ENCODE results near the gene ARHGDIG. TPM values are rescaled to one million over a fixed set of nuclear protein-coding genes. Genes with fewer than 3 reads are reported as not detected.

Gene ARHGDIG
- total RNA-seq, 1 donor from 2014 or later, result 7.0 TPM

GRCh38 chr16:322476-323143 is 42.2 kb downstream of the ARHGDIG start:
- no peak for TF ChIP-seq CTCF (IDR thresholded peaks at IDR 0.05; ENCODE audit: borderline replicate concordance)
- DNase-seq, result no peak
- H3K36me3 ChIP-seq, result peaks cover 12% of the 10 kb centered on the region
- no peaks in the 10 kb centered on the region for H3K27me3 ChIP-seq (ENCODE audit: low read depth)
- no peaks in the 10 kb centered on the region for H3K9me3 ChIP-seq (replicated peaks)
- intact Hi-C loops (cut with micrococcal nuclease), result no loop called here
- peaks cover 29% of the 10 kb centered on the region for H3K4me1 ChIP-seq
- no peak overlapping the region for H3K27ac ChIP-seq (replicated peaks)
- no peak overlapping the region for H3K4me3 ChIP-seq

- intact Hi-C loops (cut with micrococcal nuclease), result no loop called here
- Histone ChIP-seq H3K9me3 (replicated peaks) (no peaks in the 10 kb centered on the region), H3K36me3 (peaks cover 2% of the 10 kb centered on the region), H3K4me1 (peaks cover 37% of the 10 kb centered on the region), H3K27me3 (ENCODE audit: low read depth) (no peaks in the 10 kb centered on the region), H3K27ac (replicated peaks) (no peak overlapping the region), H3K4me3 (no peak overlapping the region)
- no peak for DNase-seq
- TF ChIP-seq CTCF (IDR thresholded peaks at IDR 0.05; ENCODE audit: borderline replicate concordance), result no peak
Observed at GRCh38 chr16:324201-324450, 43.7 kb downstream of the ARHGDIG start.

- intact Hi-C loops (cut with micrococcal nuclease), result no loop called here
- TF ChIP-seq CTCF (IDR thresholded peaks at IDR 0.05; ENCODE audit: borderline replicate concordance), result no peak
- no peaks in the 10 kb centered on the region for H3K27me3 ChIP-seq (ENCODE audit: low read depth)
- H3K4me1 ChIP-seq, result peaks cover 37% of the 10 kb centered on the region
- peak overlapping the region; percentile 59 for H3K27ac ChIP-seq (replicated peaks)
- no peaks in the 10 kb centered on the region for H3K9me3 ChIP-seq (replicated peaks)
- peak; percentile 33 for DNase-seq
- H3K36me3 ChIP-seq, result no peaks in the 10 kb centered on the region
- H3K4me3 ChIP-seq, result peak overlapping the region; percentile 48
Observed at GRCh38 chr16:324451-325334, 44.3 kb downstream of the ARHGDIG start.

- Histone ChIP-seq H3K4me1 (peaks cover 39% of the 10 kb centered on the region), H3K27me3 (ENCODE audit: low read depth) (no peaks in the 10 kb centered on the region)
- intact Hi-C loops (cut with micrococcal nuclease), result no loop called here
Observed at GRCh38 chr16:325375-326145, 45.2 kb downstream of the ARHGDIG start.

More at GRCh38 chr16:325375-326145, 45.2 kb downstream of the ARHGDIG start:
- peak overlapping the region; percentile 48 for H3K4me3 ChIP-seq
- TF ChIP-seq CTCF (IDR thresholded peaks at IDR 0.05; ENCODE audit: borderline replicate concordance), result no peak
- H3K36me3 ChIP-seq, result no peaks in the 10 kb centered on the region
- H3K9me3 ChIP-seq (replicated peaks), result no peaks in the 10 kb centered on the region
- DNase-seq, result no peak
- H3K27ac ChIP-seq (replicated peaks), result peak overlapping the region; percentile 59
